Breast epithelium (tissue), 3 donors: Measurements from ENCODE around the gene WNT8A.

Experiments
- CTCF ChIP-seq, 3 donors: fragments of 450-650 bp; IDR thresholded peaks; one replicate each; pipeline ENCODE4 v1.5.1; 2016 to 2017; ENCODE audit warnings: antibody characterized with exemption in 3 of 3, mild to moderate bottlenecking in 3 of 3, moderate library complexity in 3 of 3
- POLR2A ChIP-seq: fragments of 450-650 bp; IDR thresholded peaks from one replicate; pipeline ENCODE4 v1.6.1; 2016; ENCODE audit warnings: antibody characterized with exemption, mild to moderate bottlenecking, moderate library complexity
- POLR2AphosphoS5 ChIP-seq, 3 donors: sonication (generic); formaldehyde crosslinking; IDR thresholded peaks; one replicate each; pipeline ENCODE4 v1.6.1; 2017; ENCODE audit warnings: antibody characterized with exemption in 3 of 3

GRCh38 chr5:138054847-138055558, 28.8 kb upstream of the WNT8A start:
- no peak for TF ChIP-seq POLR2A
- TF ChIP-seq CTCF (IDR thresholded peaks at IDR 0.05), result no peak
- no peak for TF ChIP-seq POLR2AphosphoS5 (IDR thresholded peaks at IDR 0.05)
